Measurements from ENCODE around the gene DNAJB4.
"Not testable (repeated sequence)": the region's sequence is repeated elsewhere in the genome, so short reads cannot be mapped to it uniquely, and the experiment has no call there.

The DNAJB4 gene

GRCh38 chr1:78015148-78015547 is 10.4 kb downstream of the DNAJB4 start:
- H3F3A ChIP-seq (ENCODE audit: insufficient read depth, low read length) = no peaks in the 10 kb centered on the region; the same call in 1 of the 2 replicates
- no peak overlapping the region for H3K27ac ChIP-seq (ENCODE audit: low read depth, low read length, poor library complexity, severe bottlenecking)
- no peaks in the 10 kb centered on the region for H4K20me1 ChIP-seq (ENCODE audit: insufficient read depth, low read length)
- no peak overlapping the region for H2AFZ ChIP-seq (ENCODE audit: low read length)
- H3K4me1 ChIP-seq (ENCODE audit: insufficient read depth, low read length, severe bottlenecking) = no peaks in the 10 kb centered on the region
- no peak overlapping the region for H3K4me2 ChIP-seq (ENCODE audit: low read length)
- no peak overlapping the region for H3K9ac ChIP-seq (ENCODE audit: low read length)
- no peaks in the 10 kb centered on the region for H3K27me3 ChIP-seq (ENCODE audit: insufficient read depth, low read length)
- TF ChIP-seq, protein P1, sequence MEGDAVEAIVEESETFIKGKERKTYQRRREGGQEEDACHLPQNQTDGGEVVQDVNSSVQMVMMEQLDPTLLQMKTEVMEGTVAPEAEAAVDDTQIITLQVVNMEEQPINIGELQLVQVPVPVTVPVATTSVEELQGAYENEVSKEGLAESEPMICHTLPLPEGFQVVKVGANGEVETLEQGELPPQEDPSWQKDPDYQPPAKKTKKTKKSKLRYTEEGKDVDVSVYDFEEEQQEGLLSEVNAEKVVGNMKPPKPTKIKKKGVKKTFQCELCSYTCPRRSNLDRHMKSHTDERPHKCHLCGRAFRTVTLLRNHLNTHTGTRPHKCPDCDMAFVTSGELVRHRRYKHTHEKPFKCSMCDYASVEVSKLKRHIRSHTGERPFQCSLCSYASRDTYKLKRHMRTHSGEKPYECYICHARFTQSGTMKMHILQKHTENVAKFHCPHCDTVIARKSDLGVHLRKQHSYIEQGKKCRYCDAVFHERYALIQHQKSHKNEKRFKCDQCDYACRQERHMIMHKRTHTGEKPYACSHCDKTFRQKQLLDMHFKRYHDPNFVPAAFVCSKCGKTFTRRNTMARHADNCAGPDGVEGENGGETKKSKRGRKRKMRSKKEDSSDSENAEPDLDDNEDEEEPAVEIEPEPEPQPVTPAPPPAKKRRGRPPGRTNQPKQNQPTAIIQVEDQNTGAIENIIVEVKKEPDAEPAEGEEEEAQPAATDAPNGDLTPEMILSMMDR (IDR thresholded peaks at IDR 0.05; ENCODE audit: low read length) = no peak
- no peak for TF ChIP-seq EZH2 (IDR thresholded peaks at IDR 0.05; ENCODE audit: borderline replicate concordance, low read length)
- 0 out of 2 replicates have a peak, but pooled peaks cover 4% of the 10 kb centered on the region for H3K79me2 ChIP-seq (ENCODE audit: insufficient read depth, low read length)
- peaks cover 28% of the 10 kb centered on the region for H3K36me3 ChIP-seq (ENCODE audit: insufficient read depth, low read length)
- no peaks in the 10 kb centered on the region for H3K9me3 ChIP-seq (ENCODE audit: low read length)
- no peaks in the 10 kb centered on the region for H3K9me2 ChIP-seq (ENCODE audit: low read depth, low read length)
- H3K4me3 ChIP-seq (ENCODE audit: low read depth, low read length, poor library complexity, severe bottlenecking) = no peak overlapping the region

- no peaks in the 10 kb centered on the region; the same call in 1 of the 2 replicates for H3F3A ChIP-seq (ENCODE audit: insufficient read depth, low read length)
- H3K27ac ChIP-seq (ENCODE audit: low read depth, low read length, poor library complexity, severe bottlenecking) = no peak overlapping the region
- no peaks in the 10 kb centered on the region for H3K4me1 ChIP-seq (ENCODE audit: insufficient read depth, low read length, severe bottlenecking)
- TF ChIP-seq, protein P1 (IDR thresholded peaks at IDR 0.05; ENCODE audit: low read length) = no peak
- no peak for TF ChIP-seq EZH2 (IDR thresholded peaks at IDR 0.05; ENCODE audit: borderline replicate concordance, low read length)
- H3K27me3 ChIP-seq (ENCODE audit: insufficient read depth, low read length) = no peaks in the 10 kb centered on the region
- no peak overlapping the region for H3K9ac ChIP-seq (ENCODE audit: low read length)
- H3K9me3 ChIP-seq (ENCODE audit: low read length) = no peaks in the 10 kb centered on the region
- H3K4me2 ChIP-seq (ENCODE audit: low read length) = no peak overlapping the region
- no peaks in the 10 kb centered on the region for H4K20me1 ChIP-seq (ENCODE audit: insufficient read depth, low read length)
- H3K9me2 ChIP-seq (ENCODE audit: low read depth, low read length) = no peaks in the 10 kb centered on the region
- peaks cover 17% of the 10 kb centered on the region for H3K36me3 ChIP-seq (ENCODE audit: insufficient read depth, low read length)
- no peak overlapping the region for H2AFZ ChIP-seq (ENCODE audit: low read length)
- H3K4me3 ChIP-seq (ENCODE audit: low read depth, low read length, poor library complexity, severe bottlenecking) = no peak overlapping the region
- H3K79me2 ChIP-seq (ENCODE audit: insufficient read depth, low read length) = no peaks in the 10 kb centered on the region
Observed at GRCh38 chr1:78019024-78019423, 14.3 kb downstream of the DNAJB4 start.

- H3K4me3 ChIP-seq (ENCODE audit: low read depth, low read length, poor library complexity, severe bottlenecking); H2AFZ ChIP-seq (ENCODE audit: low read length); H4K20me1 ChIP-seq (ENCODE audit: insufficient read depth, low read length): not testable (repeated sequence)
Observed at GRCh38 chr1:78021134-78021533, 16.4 kb downstream of the DNAJB4 start.

GRCh38 chr1:78029793-78030192 is 25.1 kb downstream of the DNAJB4 start:
- TF ChIP-seq, protein P1 (IDR thresholded peaks at IDR 0.05; ENCODE audit: low read length) = no peak
- no peak for TF ChIP-seq EZH2 (IDR thresholded peaks at IDR 0.05; ENCODE audit: borderline replicate concordance, low read length)
- Histone ChIP-seq H3K27ac (ENCODE audit: low read depth, low read length, poor library complexity, severe bottlenecking) (no peak overlapping the region), H3K4me3 (ENCODE audit: low read depth, low read length, poor library complexity, severe bottlenecking) (no peak overlapping the region), H3K79me2 (ENCODE audit: insufficient read depth, low read length) (no peaks in the 10 kb centered on the region), H3K4me1 (ENCODE audit: insufficient read depth, low read length, severe bottlenecking) (no peaks in the 10 kb centered on the region), H3K27me3 (ENCODE audit: insufficient read depth, low read length) (no peaks in the 10 kb centered on the region), H3K9ac (ENCODE audit: low read length) (no peak overlapping the region), H4K20me1 (ENCODE audit: insufficient read depth, low read length) (no peaks in the 10 kb centered on the region), H3F3A (ENCODE audit: insufficient read depth, low read length) (no peaks in the 10 kb centered on the region), H3K9me3 (ENCODE audit: low read length) (no peaks in the 10 kb centered on the region), H3K36me3 (ENCODE audit: insufficient read depth, low read length) (no peaks in the 10 kb centered on the region), H3K4me2 (ENCODE audit: low read length) (no peak overlapping the region), H3K9me2 (ENCODE audit: low read depth, low read length) (no peaks in the 10 kb centered on the region), H2AFZ (ENCODE audit: low read length) (no peak overlapping the region)

More at GRCh38 chr1:78021134-78021533, 16.4 kb downstream of the DNAJB4 start:
- not testable (repeated sequence) for H3K27me3 ChIP-seq (ENCODE audit: insufficient read depth, low read length); H3K9ac ChIP-seq (ENCODE audit: low read length); H3K9me3 ChIP-seq (ENCODE audit: low read length); H3F3A ChIP-seq (ENCODE audit: insufficient read depth, low read length); H3K4me1 ChIP-seq (ENCODE audit: insufficient read depth, low read length, severe bottlenecking); H3K4me2 ChIP-seq (ENCODE audit: low read length); H3K9me2 ChIP-seq (ENCODE audit: low read depth, low read length); H3K27ac ChIP-seq (ENCODE audit: low read depth, low read length, poor library complexity, severe bottlenecking); H3K36me3 ChIP-seq (ENCODE audit: insufficient read depth, low read length); H3K79me2 ChIP-seq (ENCODE audit: insufficient read depth, low read length)
